ENCODE data around the gene CMTM2. TPM values are rescaled to one million over a fixed set of nuclear protein-coding genes. Genes with fewer than 3 reads are reported as not detected.
"Not testable (repeated sequence)": the region's sequence is repeated elsewhere in the genome, so short reads cannot be mapped to it uniquely, and the experiment has no call there.

Gene CMTM2
- total and polyA plus RNA-seq, 2 experiments from 2014 or later, result not detected

- H3K27me3 ChIP-seq (replicated peaks; ENCODE audit: insufficient read depth), result no peaks in the 10 kb centered on the region
- no peaks in the 10 kb centered on the region for H3K9me3 ChIP-seq (ENCODE audit: low read depth)
- in situ Hi-C loops (cut with MboI), result no loop called here
- no peak overlapping the region for H2AFZ ChIP-seq
- no peak overlapping the region for H3K9ac ChIP-seq
- H3K4me3 ChIP-seq, result no peak overlapping the region
- no peaks in the 10 kb centered on the region for H3K9me2 ChIP-seq (ENCODE audit: insufficient read depth)
- H3F3A ChIP-seq (ENCODE audit: insufficient read depth), result no peaks in the 10 kb centered on the region
- no peak for DNase-seq
- no peaks in the 10 kb centered on the region for H4K20me1 ChIP-seq (ENCODE audit: insufficient read depth)
- H3K79me2 ChIP-seq (ENCODE audit: insufficient read depth), result no peaks in the 10 kb centered on the region
- H3K27ac ChIP-seq, result no peak overlapping the region
- H3K36me3 ChIP-seq (ENCODE audit: low read depth), result no peaks in the 10 kb centered on the region
- H3K4me2 ChIP-seq (ENCODE audit: unreplicated experiment), result no peak overlapping the region
- 86 to 88% methylated on average over 3 of the region's 3 CpGs for WGBS, 2 experiments (ENCODE audit: low coverage in 1 of 2, low lambda C conversion rate in 2 of 2, missing lambda C conversion rate in 2 of 2)
- no peaks in the 10 kb centered on the region for H3K4me1 ChIP-seq (ENCODE audit: insufficient read depth)
- TF ChIP-seq EZH2phosphoT487 (IDR thresholded peaks at IDR 0.05; ENCODE audit: insufficient read depth, low read depth) (no peak), EZH2 (IDR thresholded peaks at IDR 0.05; ENCODE audit: insufficient read depth, poor library complexity, severe bottlenecking) (no peak)
Measured at GRCh38 chr16:66592814-66593213, 13.6 kb downstream of the CMTM2 start.

- DNase-seq, result no peak
- Histone ChIP-seq H3K9me2 (ENCODE audit: insufficient read depth) (no peaks in the 10 kb centered on the region), H3K4me1 (ENCODE audit: insufficient read depth) (no peaks in the 10 kb centered on the region), H3K9ac (no peak overlapping the region), H4K20me1 (ENCODE audit: insufficient read depth) (no peaks in the 10 kb centered on the region), H3K9me3 (ENCODE audit: low read depth) (no peaks in the 10 kb centered on the region), H3K36me3 (ENCODE audit: low read depth) (no peaks in the 10 kb centered on the region), H3K4me2 (ENCODE audit: unreplicated experiment) (no peak overlapping the region), H3K27ac (no peak overlapping the region), H3K4me3 (no peak overlapping the region), H3K27me3 (replicated peaks; ENCODE audit: insufficient read depth) (no peaks in the 10 kb centered on the region), H2AFZ (no peak overlapping the region), H3F3A (ENCODE audit: insufficient read depth) (no peaks in the 10 kb centered on the region), H3K79me2 (ENCODE audit: insufficient read depth) (no peaks in the 10 kb centered on the region)
- WGBS, 2 experiments (ENCODE audit: low coverage in 1 of 2, low lambda C conversion rate in 2 of 2, missing lambda C conversion rate in 2 of 2), result 67 to 71% methylated on average over 7 of the region's 7 CpGs
- in situ Hi-C loops (cut with MboI), result no loop called here
- TF ChIP-seq EZH2phosphoT487 (IDR thresholded peaks at IDR 0.05; ENCODE audit: insufficient read depth, low read depth) (no peak), EZH2 (IDR thresholded peaks at IDR 0.05; ENCODE audit: insufficient read depth, poor library complexity, severe bottlenecking) (no peak)
Measured at GRCh38 chr16:66594739-66595138, 15.5 kb downstream of the CMTM2 start.

GRCh38 chr16:66596559-66596958, 17.3 kb downstream of the CMTM2 start:
- H3K9me2 ChIP-seq (ENCODE audit: insufficient read depth); H3K9me3 ChIP-seq (ENCODE audit: low read depth); H3K9ac ChIP-seq; H4K20me1 ChIP-seq (ENCODE audit: insufficient read depth); H3K4me3 ChIP-seq; H3K4me1 ChIP-seq (ENCODE audit: insufficient read depth); H2AFZ ChIP-seq; H3K79me2 ChIP-seq (ENCODE audit: insufficient read depth); H3F3A ChIP-seq (ENCODE audit: insufficient read depth); H3K36me3 ChIP-seq (ENCODE audit: low read depth); in situ Hi-C loops (cut with MboI); H3K27me3 ChIP-seq (replicated peaks; ENCODE audit: insufficient read depth); H3K27ac ChIP-seq; H3K4me2 ChIP-seq (ENCODE audit: unreplicated experiment); DNase-seq: not testable (repeated sequence)
- 94 to 95% methylated on average over 4 of the region's 4 CpGs for WGBS, 2 experiments (ENCODE audit: low coverage in 1 of 2, low lambda C conversion rate in 2 of 2, missing lambda C conversion rate in 2 of 2)

GRCh38 chr16:66596986-66597848, 18.0 kb downstream of the CMTM2 start:
- Histone ChIP-seq H3K79me2 (ENCODE audit: insufficient read depth) (no peaks in the 10 kb centered on the region), H3K36me3 (ENCODE audit: low read depth) (no peaks in the 10 kb centered on the region), H3K27ac (no peak overlapping the region), H3K4me2 (ENCODE audit: unreplicated experiment) (no peak overlapping the region), H3K9ac (no peak overlapping the region), H2AFZ (no peak overlapping the region), H3F3A (ENCODE audit: insufficient read depth) (no peaks in the 10 kb centered on the region), H3K4me3 (no peak overlapping the region), H3K4me1 (ENCODE audit: insufficient read depth) (no peaks in the 10 kb centered on the region), H4K20me1 (ENCODE audit: insufficient read depth) (no peaks in the 10 kb centered on the region), H3K9me3 (ENCODE audit: low read depth) (no peaks in the 10 kb centered on the region), H3K27me3 (replicated peaks; ENCODE audit: insufficient read depth) (no peaks in the 10 kb centered on the region), H3K9me2 (ENCODE audit: insufficient read depth) (no peaks in the 10 kb centered on the region)
- TF ChIP-seq EZH2 (IDR thresholded peaks at IDR 0.05; ENCODE audit: insufficient read depth, poor library complexity, severe bottlenecking), result no peak
- no peak for TF ChIP-seq EZH2phosphoT487 (IDR thresholded peaks at IDR 0.05; ENCODE audit: insufficient read depth, low read depth)
- in situ Hi-C loops (cut with MboI), result no loop called here
- DNase-seq, result no peak
- WGBS, 2 experiments (ENCODE audit: low coverage in 1 of 2, low lambda C conversion rate in 2 of 2, missing lambda C conversion rate in 2 of 2), result 72 to 74% methylated on average over 5 of the region's 5 CpGs

All from GM23248 (cell line).